Suprapubic skin (tissue), 4 donors: ENCODE data around the gene SMIM10L1. TPM values are rescaled to one million over a fixed set of nuclear protein-coding genes. Genes with fewer than 3 reads are reported as not detected.

ENCODE experiments used
- DNase-seq, 2 donors: peaks; one replicate each; pipeline ENCODE4 v3.0.0-alpha.2; 2019; ENCODE audit warnings: low spot score in 2 of 2
- H3K27ac ChIP-seq: fragments of 200-600 bp; sonication (generic); one replicate; pipeline ENCODE4 v1.5.1; 2019
- H3K27me3 ChIP-seq: fragments of 200-600 bp; sonication (generic); one replicate; pipeline ENCODE4 v1.5.1; 2019
- H3K36me3 ChIP-seq: fragments of 200-600 bp; sonication (generic); one replicate; pipeline ENCODE4 v1.5.1; 2019
- H3K4me1 ChIP-seq: fragments of 200-600 bp; sonication (generic); one replicate; pipeline ENCODE4 v1.5.1; 2019
- H3K4me3 ChIP-seq: fragments of 200-600 bp; sonication (generic); one replicate; pipeline ENCODE4 v1.5.1; 2019; ENCODE audit warnings: mild to moderate bottlenecking
- H3K9me3 ChIP-seq: fragments of 200-600 bp; sonication (generic); one replicate; pipeline ENCODE4 v1.5.1; 2019
- CTCF ChIP-seq, 2 donors: fragments of 200-600 bp in 1 of 2; fragments of 450-650 bp in 1 of 2; sonication (generic) in 1 of 2; IDR thresholded peaks; one replicate each; pipeline ENCODE4 v1.5.1; 2016 to 2019; ENCODE audit warnings: antibody characterized with exemption in 2 of 2, mild to moderate bottlenecking in 1 of 2, moderate library complexity in 1 of 2
- EP300 ChIP-seq: sonication (generic); formaldehyde crosslinking; IDR thresholded peaks from one replicate; pipeline ENCODE4 v1.6.1; 2017; ENCODE audit warnings: antibody characterized with exemption
- POLR2A ChIP-seq, 2 donors: fragments of 450-650 bp; IDR thresholded peaks; one replicate each; pipeline ENCODE4 v1.6.1; 2017; ENCODE audit warnings: antibody characterized with exemption in 2 of 2, mild to moderate bottlenecking in 2 of 2, moderate library complexity in 2 of 2
- POLR2AphosphoS5 ChIP-seq, 3 donors: sonication (generic); formaldehyde crosslinking; IDR thresholded peaks; one replicate each; pipeline ENCODE4 v1.6.1; 2017; ENCODE audit warnings: antibody characterized with exemption in 3 of 3
- WGBS: methylation state at CpG from one replicate; pipeline ENCODE4 v1.1.5; 2018; 5-methylcytosine and 5-hydroxymethylcytosine counted together
- total RNA-seq, 4 donors: library from RNA; depleted of rRNA; stranded (reverse); fragments of >200 nt; gene quantifications; one replicate each; pipeline ENCODE4 v1.1.0, GENCODE V29; 2016

Gene SMIM10L1
- total RNA-seq, 4 donors from 2014 or later = 2.8 to 7.0 (median 4.1) TPM

- H3K4me3 ChIP-seq = no peak within 1 kb of the TSS
- no peaks in the 10 kb centered on the region for H3K4me1 ChIP-seq
- H3K27ac ChIP-seq = no peak within 1 kb of the TSS
- no peak for DNase-seq
- no peak for TF ChIP-seq POLR2AphosphoS5 (IDR thresholded peaks at IDR 0.05)
- TF ChIP-seq EP300 = no peak
- TF ChIP-seq CTCF (IDR thresholded peaks at IDR 0.05) = no peak
- TF ChIP-seq POLR2A (IDR thresholded peaks at IDR 0.05) = no peak
- H3K36me3 ChIP-seq = no peaks in the 10 kb centered on the region
- no peaks in the 10 kb centered on the region for H3K27me3 ChIP-seq
- WGBS = 74% methylated on average over 3 of the region's 3 CpGs
- no peaks in the 10 kb centered on the region for H3K9me3 ChIP-seq
Measured at GRCh38 chr12:11134305-11134704, 36.7 kb upstream of the SMIM10L1 start, which contains the start of gene TAS2R30. TAS2R30 (minus strand) TSS chr12:11134644; CDS start chr12:11134244, 400 bp downstream.

GRCh38 chr12:11136075-11136474, 34.9 kb upstream of the SMIM10L1 start:
- Histone ChIP-seq H3K27me3 (no peaks in the 10 kb centered on the region), H3K27ac (no peak overlapping the region), H3K4me3 (no peak overlapping the region), H3K4me1 (no peaks in the 10 kb centered on the region), H3K36me3 (no peaks in the 10 kb centered on the region), H3K9me3 (no peaks in the 10 kb centered on the region)
- 89% methylated on average over 2 of the region's 2 CpGs for WGBS
- no peak for DNase-seq
- TF ChIP-seq CTCF (IDR thresholded peaks at IDR 0.05) (no peak), POLR2A (IDR thresholded peaks at IDR 0.05) (no peak), POLR2AphosphoS5 (IDR thresholded peaks at IDR 0.05) (no peak), EP300 (no peak)

- no peak for TF ChIP-seq POLR2A (IDR thresholded peaks at IDR 0.05)
- no peak for TF ChIP-seq EP300
- no peak for TF ChIP-seq CTCF (IDR thresholded peaks at IDR 0.05)
- no peak for TF ChIP-seq POLR2AphosphoS5 (IDR thresholded peaks at IDR 0.05)
- no peak overlapping the region for H3K27ac ChIP-seq
- peaks cover 10% of the 10 kb centered on the region for H3K36me3 ChIP-seq
- no peaks in the 10 kb centered on the region for H3K4me1 ChIP-seq
- no peak overlapping the region for H3K4me3 ChIP-seq
- DNase-seq = no peak
- WGBS = 91% methylated on average over 2 of the region's 2 CpGs
- peaks cover 2% of the 10 kb centered on the region for H3K9me3 ChIP-seq
- no peaks in the 10 kb centered on the region for H3K27me3 ChIP-seq
Measured at GRCh38 chr12:11143352-11143751, 27.6 kb upstream of the SMIM10L1 start.

- Histone ChIP-seq H3K9me3 (peaks cover 2% of the 10 kb centered on the region), H3K27ac (no peak overlapping the region), H3K4me3 (no peak overlapping the region), H3K4me1 (no peaks in the 10 kb centered on the region), H3K36me3 (peaks cover 10% of the 10 kb centered on the region), H3K27me3 (no peaks in the 10 kb centered on the region)
- TF ChIP-seq POLR2AphosphoS5 (IDR thresholded peaks at IDR 0.05) (no peak), POLR2A (IDR thresholded peaks at IDR 0.05) (no peak), EP300 (no peak), CTCF (IDR thresholded peaks at IDR 0.05) (no peak)
- WGBS = 97% methylated on average over 5 of the region's 5 CpGs
- no peak for DNase-seq
Measured at GRCh38 chr12:11144297-11144696, 26.7 kb upstream of the SMIM10L1 start.

GRCh38 chr12:11147420-11147819, 23.6 kb upstream of the SMIM10L1 start:
- WGBS = 94% methylated on average over 1 of the region's 1 CpG
- no peaks in the 10 kb centered on the region for H3K27me3 ChIP-seq

More at GRCh38 chr12:11147420-11147819, 23.6 kb upstream of the SMIM10L1 start:
- Histone ChIP-seq H3K27ac (no peak overlapping the region), H3K4me1 (no peaks in the 10 kb centered on the region), H3K36me3 (peaks cover 5% of the 10 kb centered on the region), H3K4me3 (no peak overlapping the region), H3K9me3 (peaks cover 2% of the 10 kb centered on the region)
- TF ChIP-seq CTCF (IDR thresholded peaks at IDR 0.05) (no peak), EP300 (no peak), POLR2A (IDR thresholded peaks at IDR 0.05) (no peak), POLR2AphosphoS5 (IDR thresholded peaks at IDR 0.05) (no peak)
- no peak for DNase-seq
